GM12801 (cell line): ENCODE measurements around the gene ITGBL1.

Experiments
- CTCF ChIP-seq: IDR thresholded peaks from one replicate; pipeline ENCODE4 v1.5.1; 2011; ENCODE audit warnings: control low read depth; ENCODE audit not compliant: insufficient read length; ENCODE audit errors: extremely low read depth

ITGBL1 gene

GRCh38 chr13:101569807-101570206 is 117.3 kb downstream of the ITGBL1 start:
- TF ChIP-seq CTCF = no peak

- TF ChIP-seq CTCF = no peak
Observed at GRCh38 chr13:101570410-101570809, 117.9 kb downstream of the ITGBL1 start.

- TF ChIP-seq CTCF = no peak
Observed at GRCh38 chr13:101572456-101572855, 120.0 kb downstream of the ITGBL1 start.

- no peak for TF ChIP-seq CTCF
Observed at GRCh38 chr13:101575581-101575980, 123.1 kb downstream of the ITGBL1 start.

GRCh38 chr13:101576455-101576854 is 124.0 kb downstream of the ITGBL1 start:
- no peak for TF ChIP-seq CTCF

- TF ChIP-seq CTCF = no peak
Observed at GRCh38 chr13:101576977-101577376, 124.5 kb downstream of the ITGBL1 start.

GRCh38 chr13:101579281-101579802 is 126.9 kb downstream of the ITGBL1 start:
- no peak for TF ChIP-seq CTCF

- no peak for TF ChIP-seq CTCF
Observed at GRCh38 chr13:101584331-101584730, 131.9 kb downstream of the ITGBL1 start.
